ENCODE results near the gene PIK3CB. TPM values are rescaled to one million over a fixed set of nuclear protein-coding genes. Genes with fewer than 3 reads are reported as not detected.
A peak's percentile ranks its signal among the peaks of the same experiment; 100 is the strongest.

The PIK3CB gene
- total RNA-seq, 4 donors from 2014 or later, result 32.2 to 52.1 (median 41.5) TPM

GRCh38 chr3:138625707-138626365, 208.9 kb downstream of the PIK3CB start:
- Histone ChIP-seq H3K36me3 (no peaks in the 10 kb centered on the region), H3K9me3 (no peaks in the 10 kb centered on the region), H3K27ac (no peak overlapping the region), H3K4me3 (no peak overlapping the region), H3K27me3 (no peaks in the 10 kb centered on the region), H3K4me1 (no peaks in the 10 kb centered on the region)
- DNase-seq, result no peak
- TF ChIP-seq CTCF (IDR thresholded peaks at IDR 0.05), result no peak
- TF ChIP-seq POLR2A (IDR thresholded peaks at IDR 0.05), result no peak

- no peak for DNase-seq
- Histone ChIP-seq H3K4me3 (no peak overlapping the region), H3K4me1 (no peaks in the 10 kb centered on the region), H3K27me3 (no peaks in the 10 kb centered on the region), H3K9me3 (no peaks in the 10 kb centered on the region), H3K36me3 (no peaks in the 10 kb centered on the region), H3K27ac (no peak overlapping the region)
- TF ChIP-seq CTCF (IDR thresholded peaks at IDR 0.05), result no peak
- TF ChIP-seq POLR2A (IDR thresholded peaks at IDR 0.05), result no peak
These were observed 210.2 kb downstream of the PIK3CB start for GRCh38 chr3:138624518-138624917.

GRCh38 chr3:138620431-138620830, 214.3 kb downstream of the PIK3CB start:
- TF ChIP-seq CTCF (IDR thresholded peaks at IDR 0.05), result no peak
- no peak for TF ChIP-seq POLR2A (IDR thresholded peaks at IDR 0.05)
- Histone ChIP-seq H3K36me3 (no peaks in the 10 kb centered on the region), H3K9me3 (no peaks in the 10 kb centered on the region), H3K27me3 (no peaks in the 10 kb centered on the region), H3K4me3 (no peak overlapping the region), H3K4me1 (no peaks in the 10 kb centered on the region), H3K27ac (no peak overlapping the region)
- no peak for DNase-seq

- DNase-seq, result no peak
- no peak overlapping the region for H3K4me3 ChIP-seq
These were observed 219.3 kb downstream of the PIK3CB start for GRCh38 chr3:138615462-138615861.

GRCh38 chr3:138609898-138610266, 224.8 kb downstream of the PIK3CB start:
- Histone ChIP-seq H3K4me3 (peak overlapping the region in 1 of 4 donors; percentile 78), H3K36me3 (no peaks in the 10 kb centered on the region), H3K9me3 (no peaks in the 10 kb centered on the region), H3K4me1 (peaks cover 0 to 6% (median 0%) of the 10 kb centered on the region in 4 donors), H3K27me3 (no peaks in the 10 kb centered on the region), H3K27ac (peak overlapping the region in 3 of 4 donors; percentile 86 to 92 (median 92))
- DNase-seq, result no peak
- TF ChIP-seq CTCF (IDR thresholded peaks at IDR 0.05), result no peak

More at GRCh38 chr3:138615462-138615861, 219.3 kb downstream of the PIK3CB start:
- Histone ChIP-seq H3K27ac (no peak overlapping the region), H3K36me3 (no peaks in the 10 kb centered on the region), H3K4me1 (no peaks in the 10 kb centered on the region), H3K27me3 (no peaks in the 10 kb centered on the region), H3K9me3 (no peaks in the 10 kb centered on the region)
- TF ChIP-seq POLR2A (IDR thresholded peaks at IDR 0.05) (no peak), CTCF (IDR thresholded peaks at IDR 0.05) (no peak)

Measured in Peyer's patch (tissue), 4 donors.